D721Med (cell line): ENCODE data around the gene EMSY.

Experiments
- DNase-seq: peaks from one replicate; pipeline ENCODE4 v3.0.0; 2011; ENCODE audit warnings: low spot score; ENCODE audit not compliant: insufficient read length
- FAIRE-seq: peaks from 2 replicates; lab custom pipeline; 2011; peaks lifted over from hg19 to GRCh38; lab: Jason Lieb, UNC
- TF ChIP-seq, protein P1 (sequence below): IDR thresholded peaks from 2 replicates; pipeline ENCODE4 v1.5.1; 2012; ENCODE audit warnings: mild to moderate bottlenecking, control low read depth; ENCODE audit not compliant: insufficient read depth; ENCODE audit errors: missing control alignments

The EMSY gene

DNA sequence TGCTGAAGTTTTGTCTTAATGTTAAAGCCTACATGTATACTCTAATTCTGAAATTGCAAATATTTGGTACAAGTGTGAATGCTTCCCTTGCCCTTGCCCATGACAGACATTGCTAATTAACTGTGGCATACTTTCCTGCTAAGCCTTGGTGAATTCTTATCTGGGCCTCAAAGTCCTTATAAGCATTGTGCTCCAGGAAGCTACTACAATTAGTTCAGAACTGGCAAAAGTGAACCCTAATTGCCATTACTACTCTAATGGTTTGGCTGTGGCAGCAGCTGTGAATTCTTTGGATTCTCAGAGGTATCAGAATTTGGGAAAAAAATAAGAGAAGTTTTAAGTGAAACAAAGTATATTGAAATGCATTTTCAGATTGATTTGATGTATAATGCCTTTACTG is 24.3 kb downstream of the EMSY start:
- FAIRE-seq (no peak), DNase-seq (no peak)

DNA sequence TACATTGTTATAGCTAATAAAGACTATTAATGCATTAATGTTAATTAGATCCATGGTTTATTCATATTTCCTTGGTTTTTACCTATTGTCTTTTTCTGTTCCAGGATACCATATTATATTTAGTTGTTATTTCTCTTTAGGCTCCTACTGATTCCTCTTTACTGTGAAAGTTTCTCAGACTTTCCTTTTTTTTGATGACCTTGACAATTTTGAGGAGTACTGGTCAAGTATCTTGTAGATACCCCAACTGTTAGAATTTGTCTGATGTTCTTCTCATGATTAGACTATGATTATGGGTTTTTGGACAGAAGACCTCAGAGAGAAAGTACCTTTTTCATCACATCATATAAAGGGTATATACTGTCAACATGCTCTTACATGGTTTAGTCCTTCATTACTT is 26.6 kb downstream of the EMSY start:
- no peak for FAIRE-seq
- TF ChIP-seq, protein P1, sequence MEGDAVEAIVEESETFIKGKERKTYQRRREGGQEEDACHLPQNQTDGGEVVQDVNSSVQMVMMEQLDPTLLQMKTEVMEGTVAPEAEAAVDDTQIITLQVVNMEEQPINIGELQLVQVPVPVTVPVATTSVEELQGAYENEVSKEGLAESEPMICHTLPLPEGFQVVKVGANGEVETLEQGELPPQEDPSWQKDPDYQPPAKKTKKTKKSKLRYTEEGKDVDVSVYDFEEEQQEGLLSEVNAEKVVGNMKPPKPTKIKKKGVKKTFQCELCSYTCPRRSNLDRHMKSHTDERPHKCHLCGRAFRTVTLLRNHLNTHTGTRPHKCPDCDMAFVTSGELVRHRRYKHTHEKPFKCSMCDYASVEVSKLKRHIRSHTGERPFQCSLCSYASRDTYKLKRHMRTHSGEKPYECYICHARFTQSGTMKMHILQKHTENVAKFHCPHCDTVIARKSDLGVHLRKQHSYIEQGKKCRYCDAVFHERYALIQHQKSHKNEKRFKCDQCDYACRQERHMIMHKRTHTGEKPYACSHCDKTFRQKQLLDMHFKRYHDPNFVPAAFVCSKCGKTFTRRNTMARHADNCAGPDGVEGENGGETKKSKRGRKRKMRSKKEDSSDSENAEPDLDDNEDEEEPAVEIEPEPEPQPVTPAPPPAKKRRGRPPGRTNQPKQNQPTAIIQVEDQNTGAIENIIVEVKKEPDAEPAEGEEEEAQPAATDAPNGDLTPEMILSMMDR = no peak

More for the DNA sequence above, 24.3 kb downstream of the EMSY start:
- TF ChIP-seq, protein P1 = no peak

DNA sequence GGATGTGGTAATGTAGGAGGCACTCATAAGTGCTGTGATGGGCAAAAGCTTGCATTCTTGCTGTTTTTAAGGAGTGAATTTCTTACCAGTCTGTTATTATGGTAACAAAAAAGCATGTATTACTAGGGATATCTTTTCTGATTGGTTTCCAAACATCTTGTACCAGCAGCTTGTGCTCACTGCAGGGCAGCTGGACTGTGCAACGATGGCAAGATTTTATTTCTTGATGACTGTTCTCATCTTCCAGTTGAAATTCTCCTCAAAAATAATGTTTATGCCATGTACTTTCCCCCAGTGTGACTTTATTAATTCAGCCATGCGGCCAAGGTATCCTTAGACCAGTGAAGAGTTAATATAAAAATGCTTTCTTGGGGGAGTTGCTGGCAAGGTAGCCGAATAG is 35.4 kb downstream of the EMSY start:
- DNase-seq = no peak
- no peak for FAIRE-seq
- TF ChIP-seq, protein P1 = no peak

More for the DNA sequence above, 26.6 kb downstream of the EMSY start:
- no peak for DNase-seq

DNA sequence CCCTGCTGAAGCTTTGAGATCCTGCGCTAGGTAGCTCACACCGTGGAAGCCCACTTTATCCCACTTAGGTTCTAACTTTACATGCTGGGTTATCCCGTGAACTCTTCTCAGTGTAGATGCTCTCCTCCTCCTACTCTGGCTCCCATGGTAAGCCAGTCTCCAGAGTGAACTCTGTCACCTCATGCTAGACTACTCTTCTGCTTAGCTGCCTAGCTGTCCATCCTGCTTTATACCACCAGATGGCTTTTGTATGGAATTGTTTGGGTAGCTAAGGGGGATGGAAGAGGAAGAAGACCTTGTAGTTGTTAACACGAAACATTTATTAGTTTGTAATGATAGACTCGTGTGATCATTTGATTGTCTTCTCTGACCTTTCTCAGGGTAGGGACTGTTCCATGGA is 46.8 kb downstream of the EMSY start:
- no peak for FAIRE-seq
- TF ChIP-seq, protein P1 = no peak

DNA sequence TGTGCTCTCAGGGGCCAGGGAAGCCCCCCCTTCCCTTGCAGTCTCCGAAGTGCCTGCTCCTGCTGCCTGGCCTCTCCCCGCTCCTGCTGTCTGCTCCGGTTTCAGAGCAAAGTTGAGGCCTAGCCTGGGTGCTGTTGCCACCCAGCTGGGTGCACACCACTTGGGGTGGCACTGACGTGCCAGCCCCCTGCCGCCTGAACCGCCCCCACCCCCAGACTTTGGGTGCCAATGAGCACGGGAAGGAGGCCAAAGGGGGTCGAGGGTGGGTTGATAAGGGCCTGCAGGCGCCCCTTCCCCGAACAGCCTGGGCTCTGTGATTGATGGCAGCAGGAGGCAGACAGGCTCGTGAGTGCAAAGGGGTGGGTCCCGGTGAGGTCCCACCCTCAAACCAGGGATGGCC is 48.2 kb downstream of the EMSY start:
- FAIRE-seq (no peak), DNase-seq (no peak)
- TF ChIP-seq, protein P1 = no peak

More for the DNA sequence above, 46.8 kb downstream of the EMSY start:
- no peak for DNase-seq

DNA sequence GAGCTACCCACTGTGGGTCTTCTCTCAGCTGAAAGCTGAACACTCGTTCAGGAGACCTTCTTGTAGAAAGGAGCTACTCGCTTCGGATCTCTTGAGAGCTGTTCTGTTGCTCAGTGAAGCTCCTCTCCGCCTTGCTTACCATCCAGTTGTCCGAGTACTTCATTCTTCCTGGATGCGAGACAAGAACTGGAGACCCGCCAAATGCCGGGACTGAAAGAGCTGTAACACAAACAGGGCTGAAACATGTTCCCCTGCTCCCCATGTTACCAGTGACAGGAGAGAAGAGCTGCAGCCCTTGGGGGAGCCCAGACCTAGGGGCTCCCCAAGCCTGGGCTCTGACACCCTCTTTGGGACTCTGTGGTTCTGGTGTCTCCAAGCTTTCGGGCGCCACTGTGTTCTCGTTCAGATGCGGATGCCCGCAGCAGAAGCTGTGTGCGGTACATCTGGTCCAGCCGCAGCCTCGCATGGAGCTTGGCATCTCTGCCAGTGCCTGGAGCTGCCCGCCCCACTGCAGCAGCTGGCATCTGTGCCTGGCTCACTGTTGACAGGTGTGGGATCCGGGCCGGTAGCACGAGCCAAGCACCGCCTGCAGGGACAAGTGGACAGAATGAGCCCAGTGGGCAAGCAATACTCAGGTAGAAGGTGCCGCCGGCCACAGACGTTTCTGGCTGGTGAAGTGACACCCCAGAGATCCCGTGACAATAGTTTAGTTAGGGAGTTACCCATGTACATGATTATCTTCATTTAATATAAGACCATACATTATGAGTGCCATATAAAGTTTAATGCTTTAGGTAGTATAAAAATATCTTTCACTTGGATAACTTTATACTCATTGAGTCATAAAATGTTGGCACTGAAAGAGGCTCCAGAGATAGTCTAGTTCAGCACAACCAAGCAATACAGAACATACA is 49.1 kb downstream of the EMSY start:
- TF ChIP-seq, protein P1 = no peak
- FAIRE-seq (no peak), DNase-seq (no peak)

DNA sequence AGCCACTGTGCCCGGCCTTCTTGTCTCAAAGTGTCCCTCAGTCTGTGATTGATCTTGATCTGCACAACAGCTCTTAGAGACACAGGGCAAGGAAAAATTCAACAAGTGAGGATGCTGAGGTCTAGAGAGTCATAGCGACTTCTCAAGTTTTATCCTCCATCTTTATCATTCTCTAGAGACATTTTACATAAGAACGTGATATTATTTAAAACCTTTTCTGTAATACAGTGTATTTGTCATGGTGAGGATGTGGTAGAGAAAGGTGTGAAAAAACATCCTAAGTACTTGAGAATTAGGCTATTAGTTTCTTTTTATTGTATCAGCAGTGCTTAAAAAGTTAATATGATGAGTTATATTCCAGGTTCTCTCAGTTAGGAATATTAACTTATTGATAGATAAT is 50.2 kb downstream of the EMSY start:
- FAIRE-seq = no peak
- TF ChIP-seq, protein P1 = no peak
- no peak for DNase-seq
